Ishikawa (cell line): ENCODE data around the gene SSH2.

ENCODE experiments used
- CEBPB ChIP-seq: IDR thresholded peaks from 2 replicates; pipeline ENCODE4 v1.6.1; 2012
- CREB1 ChIP-seq: IDR thresholded peaks from 2 replicates; pipeline ENCODE4 v1.6.1; 2012; ENCODE audit warnings: low read depth
- EGR1 ChIP-seq: IDR thresholded peaks from 2 replicates; pipeline ENCODE4 v1.6.1; 2012
- EP300 ChIP-seq: IDR thresholded peaks from 2 replicates; pipeline ENCODE4 v1.6.1; 2012; ENCODE audit warnings: borderline replicate concordance
- FOXM1 ChIP-seq: IDR thresholded peaks from 2 replicates; pipeline ENCODE4 v1.6.1; 2012; ENCODE audit warnings: low read depth, borderline replicate concordance
- MAX ChIP-seq: IDR thresholded peaks from 2 replicates; pipeline ENCODE4 v1.6.1; 2012
- NFIC ChIP-seq: IDR thresholded peaks from 2 replicates; pipeline ENCODE4 v1.6.1; 2012
- RAD21 ChIP-seq: IDR thresholded peaks from 2 replicates; pipeline ENCODE4 v1.6.1; 2012; ENCODE audit warnings: low read depth
- REST ChIP-seq: IDR thresholded peaks from 2 replicates; pipeline ENCODE4 v1.6.1; 2012; ENCODE audit warnings: low read depth, mild to moderate bottlenecking
- TAF1 ChIP-seq: IDR thresholded peaks from 2 replicates; pipeline ENCODE4 v1.6.1; 2012; ENCODE audit warnings: low read depth, mild to moderate bottlenecking
- TCF12 ChIP-seq: IDR thresholded peaks from 2 replicates; pipeline ENCODE4 v1.6.1; 2012; ENCODE audit warnings: low read depth
- USF1 ChIP-seq: IDR thresholded peaks from 2 replicates; pipeline ENCODE4 v1.6.1; 2012
- YY1 ChIP-seq: IDR thresholded peaks from 2 replicates; pipeline ENCODE4 v1.6.1; 2012; ENCODE audit warnings: low read depth
- ZBTB7A ChIP-seq: IDR thresholded peaks from 2 replicates; pipeline ENCODE4 v1.6.1; 2012; ENCODE audit warnings: low read depth

GRCh38 chr17:29648005-29648404 is 282.0 kb downstream of the SSH2 start:
- TF ChIP-seq RAD21 = no peak
- no peak for TF ChIP-seq TAF1
- no peak for TF ChIP-seq YY1
- no peak for TF ChIP-seq MAX
- no peak for TF ChIP-seq EP300
- TF ChIP-seq TCF12 = no peak
- TF ChIP-seq NFIC = no peak
- no peak for TF ChIP-seq CREB1
- no peak for TF ChIP-seq EGR1
- no peak for TF ChIP-seq REST
- no peak for TF ChIP-seq USF1
- TF ChIP-seq FOXM1 = no peak
- no peak for TF ChIP-seq ZBTB7A
- no peak for TF ChIP-seq CEBPB
